ENCODE measurements around the gene ATF3.

GRCh38 chr1:212655668-212656440, 47.3 kb downstream of the ATF3 start:
- TF ChIP-seq, protein P1, sequence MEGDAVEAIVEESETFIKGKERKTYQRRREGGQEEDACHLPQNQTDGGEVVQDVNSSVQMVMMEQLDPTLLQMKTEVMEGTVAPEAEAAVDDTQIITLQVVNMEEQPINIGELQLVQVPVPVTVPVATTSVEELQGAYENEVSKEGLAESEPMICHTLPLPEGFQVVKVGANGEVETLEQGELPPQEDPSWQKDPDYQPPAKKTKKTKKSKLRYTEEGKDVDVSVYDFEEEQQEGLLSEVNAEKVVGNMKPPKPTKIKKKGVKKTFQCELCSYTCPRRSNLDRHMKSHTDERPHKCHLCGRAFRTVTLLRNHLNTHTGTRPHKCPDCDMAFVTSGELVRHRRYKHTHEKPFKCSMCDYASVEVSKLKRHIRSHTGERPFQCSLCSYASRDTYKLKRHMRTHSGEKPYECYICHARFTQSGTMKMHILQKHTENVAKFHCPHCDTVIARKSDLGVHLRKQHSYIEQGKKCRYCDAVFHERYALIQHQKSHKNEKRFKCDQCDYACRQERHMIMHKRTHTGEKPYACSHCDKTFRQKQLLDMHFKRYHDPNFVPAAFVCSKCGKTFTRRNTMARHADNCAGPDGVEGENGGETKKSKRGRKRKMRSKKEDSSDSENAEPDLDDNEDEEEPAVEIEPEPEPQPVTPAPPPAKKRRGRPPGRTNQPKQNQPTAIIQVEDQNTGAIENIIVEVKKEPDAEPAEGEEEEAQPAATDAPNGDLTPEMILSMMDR (IDR thresholded peaks at IDR 0.05), result no peak
- no peak for TF ChIP-seq POLR2A (IDR thresholded peaks at IDR 0.05)

All from lower leg skin (tissue), 3 donors.